Neural crest cell (in vitro differentiated cells): Measurements from ENCODE around the gene FCSK. TPM values are rescaled to one million over a fixed set of nuclear protein-coding genes. Genes with fewer than 3 reads are reported as not detected.

Experiments used
- DNase-seq: peaks from one replicate; pipeline ENCODE4 v3.0.0; 2021; ENCODE audit warnings: low read depth, mixed read lengths, low spot score
- H3K27ac Mint-ChIP-seq: one replicate; pipeline ENCODE4 v1.8.0; 2021; ENCODE audit warnings: mild to moderate bottlenecking, mixed read lengths; ENCODE audit not compliant: unreplicated experiment
- H3K27me3 Mint-ChIP-seq: 2 replicates; pipeline ENCODE4 v1.8.0; 2021; ENCODE audit warnings: low read depth, mild to moderate bottlenecking, mixed read lengths
- H3K36me3 Mint-ChIP-seq: 2 replicates; pipeline ENCODE4 v1.8.0; 2021; ENCODE audit warnings: low read depth, mild to moderate bottlenecking, mixed read lengths
- H3K4me1 Mint-ChIP-seq: 2 replicates; pipeline ENCODE4 v1.8.0; 2021; ENCODE audit warnings: mixed read lengths
- H3K4me3 Mint-ChIP-seq: one replicate; pipeline ENCODE4 v1.8.0; 2021; ENCODE audit warnings: mild to moderate bottlenecking, mixed read lengths
- H3K9me3 Mint-ChIP-seq: 2 replicates; pipeline ENCODE4 v1.8.0; 2021; ENCODE audit warnings: mixed read lengths
- CTCF ChIP-seq: fragments of 200-600 bp; sonication (generic); conservative IDR thresholded peaks from 2 replicates; pipeline ENCODE4 v1.5.0; 2021; ENCODE audit warnings: antibody characterized with exemption, mild to moderate bottlenecking
- total RNA-seq: library from RNA; stranded (reverse); gene quantifications from 2 replicates; pipeline ENCODE4 v1.2.1, GENCODE V29; 2021

Gene FCSK
- total RNA-seq, 1 donor from 2014 or later = 14.8 TPM

DNA sequence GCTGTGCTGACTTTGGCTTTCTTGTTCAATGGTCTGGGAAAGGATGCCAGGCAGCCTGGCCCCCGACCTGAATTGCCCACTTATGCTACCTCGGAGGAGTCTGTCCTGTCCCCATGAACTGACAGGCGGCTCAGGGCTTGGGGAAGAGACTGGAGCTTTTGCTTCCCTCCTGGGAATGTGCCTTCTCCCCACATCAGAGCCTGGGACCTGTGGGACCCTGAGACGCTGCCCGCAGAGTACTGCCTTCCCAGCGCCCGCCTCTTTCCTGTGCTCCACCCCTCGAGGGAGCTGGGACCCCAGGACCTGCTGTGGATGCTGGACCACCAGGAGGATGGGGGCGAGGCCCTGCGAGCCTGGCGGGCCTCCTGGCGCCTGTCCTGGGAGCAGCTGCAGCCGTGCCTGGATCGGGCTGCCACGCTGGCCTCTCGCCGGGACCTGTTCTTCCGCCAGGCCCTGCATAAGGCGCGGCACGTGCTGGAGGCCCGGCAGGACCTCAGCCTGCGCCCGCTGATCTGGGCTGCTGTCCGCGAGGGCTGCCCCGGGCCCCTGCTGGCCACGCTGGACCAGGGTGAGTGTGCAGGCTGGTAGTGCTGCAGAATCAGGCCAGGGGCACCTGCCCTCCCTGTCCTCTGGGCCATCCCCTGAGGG lies 18.5 kb downstream of the FCSK start:
- TF ChIP-seq CTCF = no peak
- H3K4me3 Mint-ChIP-seq = no peak overlapping the region
- H3K4me1 Mint-ChIP-seq = no peaks in the 10 kb centered on the region
- DNase-seq = no peak
- H3K36me3 Mint-ChIP-seq = no peaks in the 10 kb centered on the region
- no peaks in the 10 kb centered on the region for H3K27me3 Mint-ChIP-seq
- no peaks in the 10 kb centered on the region for H3K9me3 Mint-ChIP-seq
- H3K27ac Mint-ChIP-seq = no peak overlapping the region

DNA sequence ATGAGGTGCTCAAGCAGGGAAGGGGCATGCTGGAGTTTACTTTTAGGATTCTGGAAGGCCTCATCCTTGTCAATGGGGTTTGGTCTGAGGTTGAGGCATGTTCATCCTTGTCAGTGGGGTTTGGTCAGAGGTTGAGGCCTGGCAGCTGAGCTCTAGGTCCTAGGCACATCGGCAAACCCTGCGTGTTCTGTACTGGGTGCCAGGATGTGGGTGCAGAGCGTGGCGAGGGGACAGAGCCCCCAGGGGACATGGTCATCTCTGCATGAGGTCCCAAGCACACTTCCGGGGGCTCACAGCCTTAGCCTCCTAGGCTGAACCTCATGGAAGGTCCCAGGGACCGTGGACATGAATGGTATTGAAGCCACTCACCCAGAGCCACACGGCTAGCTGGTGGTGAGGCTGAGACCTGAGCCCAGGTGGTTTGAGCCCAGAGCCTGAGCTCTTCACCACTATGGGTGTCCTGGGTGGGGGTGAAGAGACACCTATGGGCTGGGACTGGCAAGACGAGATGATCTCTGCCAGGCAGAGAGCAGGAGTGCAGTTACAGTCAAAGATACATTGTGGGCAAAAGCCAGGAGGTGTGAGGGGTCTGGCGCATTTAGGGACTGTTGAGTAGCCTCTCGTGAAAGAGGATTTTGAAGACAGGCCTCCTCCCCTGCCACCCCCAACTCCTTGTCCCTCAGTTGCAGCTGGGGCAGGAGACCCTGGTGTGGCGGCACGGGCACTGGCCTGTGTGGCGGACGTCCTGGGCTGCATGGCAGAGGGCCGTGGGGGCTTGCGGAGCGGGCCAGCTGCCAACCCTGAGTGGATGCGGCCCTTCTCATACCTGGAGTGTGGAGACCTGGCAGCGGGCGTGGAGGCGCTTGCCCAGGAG lies 19.3 kb downstream of the FCSK start:
- H3K36me3 Mint-ChIP-seq = no peaks in the 10 kb centered on the region
- H3K9me3 Mint-ChIP-seq = no peaks in the 10 kb centered on the region
- no peak for TF ChIP-seq CTCF
- H3K27ac Mint-ChIP-seq = peak overlapping the region; percentile 43
- H3K4me1 Mint-ChIP-seq = no peaks in the 10 kb centered on the region
- H3K4me3 Mint-ChIP-seq = no peak overlapping the region
- H3K27me3 Mint-ChIP-seq = no peaks in the 10 kb centered on the region
- no peak for DNase-seq

DNA sequence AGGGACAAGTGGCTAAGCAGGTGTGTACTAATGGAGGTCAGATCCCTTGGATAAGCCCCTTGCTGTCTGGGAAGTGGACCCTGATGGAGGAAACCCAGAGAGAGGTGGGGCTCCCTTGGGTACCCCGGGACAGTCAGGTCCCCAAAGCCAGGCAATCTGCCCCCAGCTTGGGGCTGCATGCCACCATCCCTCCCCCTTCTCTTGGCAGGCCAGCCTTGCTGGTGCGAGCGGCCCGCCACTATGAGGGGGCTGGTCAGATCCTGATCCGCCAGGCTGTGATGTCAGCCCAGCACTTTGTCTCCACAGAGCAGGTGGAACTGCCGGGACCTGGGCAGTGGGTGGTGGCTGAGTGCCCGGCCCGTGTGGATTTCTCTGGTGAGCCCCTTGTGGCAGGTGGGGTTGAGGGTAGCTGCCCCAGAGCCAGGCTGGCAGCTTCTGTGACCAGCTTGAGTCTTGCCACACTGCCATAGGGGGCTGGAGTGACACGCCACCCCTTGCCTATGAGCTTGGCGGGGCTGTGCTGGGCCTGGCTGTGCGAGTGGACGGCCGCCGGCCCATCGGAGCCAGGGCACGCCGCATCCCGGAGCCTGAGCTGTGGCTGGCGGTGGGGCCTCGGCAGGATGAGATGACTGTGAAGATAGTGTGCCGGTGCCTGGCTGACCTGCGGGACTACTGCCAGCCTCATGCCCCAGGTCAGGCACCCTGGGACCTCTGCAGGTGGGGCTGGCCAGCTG lies 20.1 kb downstream of the FCSK start:
- no peak for TF ChIP-seq CTCF
- Mint-ChIP-seq H3K9me3 (no peaks in the 10 kb centered on the region), H3K4me1 (no peaks in the 10 kb centered on the region), H3K27ac (no peak overlapping the region), H3K27me3 (no peaks in the 10 kb centered on the region), H3K4me3 (no peak overlapping the region), H3K36me3 (no peaks in the 10 kb centered on the region)
- no peak for DNase-seq

DNA sequence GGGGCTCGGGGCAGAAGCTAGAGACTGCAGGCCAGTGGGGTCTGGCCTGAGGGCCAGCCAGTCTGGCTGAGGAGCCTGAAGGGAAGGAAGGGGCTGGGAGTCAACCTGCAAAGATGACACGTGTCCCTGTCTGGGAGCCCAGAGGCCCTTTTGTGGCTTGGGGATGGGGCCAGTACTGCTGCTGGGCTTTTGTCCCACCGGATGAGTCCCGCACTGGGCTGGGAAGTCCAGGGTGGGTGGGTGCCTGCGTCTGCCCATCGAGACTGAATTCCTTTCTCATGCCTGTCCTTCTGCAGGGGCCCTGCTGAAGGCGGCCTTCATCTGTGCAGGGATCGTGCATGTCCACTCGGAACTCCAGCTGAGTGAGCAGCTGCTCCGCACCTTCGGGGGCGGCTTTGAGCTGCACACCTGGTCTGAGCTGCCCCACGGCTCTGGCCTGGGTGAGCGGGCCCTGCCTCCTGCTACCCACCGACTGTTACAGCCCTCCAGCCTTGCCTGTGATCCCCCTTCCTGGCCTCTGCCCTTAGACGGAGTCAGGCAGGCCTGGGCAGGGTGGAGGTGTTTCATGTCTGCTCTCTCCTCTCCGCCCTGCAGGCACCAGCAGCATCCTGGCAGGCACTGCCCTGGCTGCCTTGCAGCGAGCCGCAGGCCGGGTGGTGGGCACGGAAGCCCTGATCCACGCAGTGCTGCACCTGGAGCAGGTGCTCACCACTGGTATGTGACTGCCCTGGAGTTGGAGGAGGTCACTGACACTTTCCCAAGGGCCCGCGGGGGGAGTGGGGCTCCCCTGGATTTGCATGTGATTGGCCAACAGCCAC lies 20.9 kb downstream of the FCSK start:
- H3K27me3 Mint-ChIP-seq = no peaks in the 10 kb centered on the region
- no peak overlapping the region for H3K27ac Mint-ChIP-seq
- no peak overlapping the region for H3K4me3 Mint-ChIP-seq
- no peaks in the 10 kb centered on the region for H3K36me3 Mint-ChIP-seq
- TF ChIP-seq CTCF = no peak
- H3K4me1 Mint-ChIP-seq = no peaks in the 10 kb centered on the region
- no peaks in the 10 kb centered on the region for H3K9me3 Mint-ChIP-seq
- no peak for DNase-seq
